ENCODE measurements around the gene PSMB7. TPM values are rescaled to one million over a fixed set of nuclear protein-coding genes. Genes with fewer than 3 reads are reported as not detected.

Gene PSMB7
- total RNA-seq, 1 donor from 2014 or later, result 73.2 TPM

- Histone ChIP-seq H3K27me3 (ENCODE audit: low read depth) (no peaks in the 10 kb centered on the region), H3K9me3 (no peaks in the 10 kb centered on the region), H3K4me3 (no peak overlapping the region), H3K4me1 (no peaks in the 10 kb centered on the region), H3K27ac (no peak overlapping the region), H3K36me3 (peaks cover 90% of the 10 kb centered on the region)
- ATAC-seq (no peak), DNase-seq (no peak)
- no peak for TF ChIP-seq CTCF (IDR thresholded peaks at IDR 0.05)
- intact Hi-C loops (cut with DNase I), result no loop called here
Observed at GRCh38 chr9:124353166-124353768, 62.0 kb downstream of the PSMB7 start.

- Histone ChIP-seq H3K27me3 (ENCODE audit: low read depth) (no peaks in the 10 kb centered on the region), H3K9me3 (no peaks in the 10 kb centered on the region), H3K36me3 (peaks cover 96% of the 10 kb centered on the region), H3K4me1 (no peaks in the 10 kb centered on the region), H3K27ac (no peak overlapping the region), H3K4me3 (no peak overlapping the region)
- no peak for ATAC-seq
- TF ChIP-seq CTCF (IDR thresholded peaks at IDR 0.05), result no peak
- DNase-seq, result no peak
- intact Hi-C loops (cut with DNase I), result no loop called here
Observed at GRCh38 chr9:124352616-124353015, 62.6 kb downstream of the PSMB7 start.

GRCh38 chr9:124351672-124352468 lies 63.4 kb downstream of the PSMB7 start:
- Histone ChIP-seq H3K9me3 (no peaks in the 10 kb centered on the region), H3K27me3 (ENCODE audit: low read depth) (no peaks in the 10 kb centered on the region), H3K36me3 (peaks cover 100% of the 10 kb centered on the region), H3K4me3 (no peak overlapping the region), H3K27ac (no peak overlapping the region), H3K4me1 (no peaks in the 10 kb centered on the region)
- TF ChIP-seq CTCF (IDR thresholded peaks at IDR 0.05), result no peak
- ATAC-seq (no peak), DNase-seq (no peak)
- intact Hi-C loops (cut with DNase I), result no loop called here

- no peak for TF ChIP-seq CTCF (IDR thresholded peaks at IDR 0.05)
- Histone ChIP-seq H3K27me3 (ENCODE audit: low read depth) (no peaks in the 10 kb centered on the region), H3K27ac (no peak overlapping the region), H3K4me1 (no peaks in the 10 kb centered on the region), H3K9me3 (no peaks in the 10 kb centered on the region), H3K36me3 (peaks cover 100% of the 10 kb centered on the region), H3K4me3 (no peak overlapping the region)
- intact Hi-C loops (cut with DNase I), result no loop called here
- ATAC-seq (no peak), DNase-seq (peak; percentile 31)
Observed at GRCh38 chr9:124350494-124351263, 64.6 kb downstream of the PSMB7 start.

- Histone ChIP-seq H3K27me3 (ENCODE audit: low read depth) (no peaks in the 10 kb centered on the region), H3K9me3 (no peaks in the 10 kb centered on the region), H3K27ac (no peak overlapping the region), H3K4me1 (no peaks in the 10 kb centered on the region), H3K4me3 (no peak overlapping the region), H3K36me3 (peaks cover 100% of the 10 kb centered on the region)
- TF ChIP-seq CTCF (IDR thresholded peaks at IDR 0.05), result no peak
- peak; percentile 36 for DNase-seq
- intact Hi-C loops (cut with DNase I), result no loop called here
- ATAC-seq, result no peak
Observed at GRCh38 chr9:124349675-124350493, 65.4 kb downstream of the PSMB7 start.

Measured in lower lobe of right lung (tissue), 2 donors.